HG03439 (cell line): ENCODE measurements around the gene DGUOK.
"Not testable (repeated sequence)": the region's sequence is repeated elsewhere in the genome, so short reads cannot be mapped to it uniquely, and the experiment has no call there.

ENCODE experiments used
- ATAC-seq: cut with Tn5 transposase; IDR thresholded peaks from one replicate; pipeline ENCODE4 v1.9.1; 2021; ENCODE audit warnings: mild to moderate bottlenecking, moderate library complexity; ENCODE audit not compliant: unreplicated experiment

DGUOK gene

DNA sequence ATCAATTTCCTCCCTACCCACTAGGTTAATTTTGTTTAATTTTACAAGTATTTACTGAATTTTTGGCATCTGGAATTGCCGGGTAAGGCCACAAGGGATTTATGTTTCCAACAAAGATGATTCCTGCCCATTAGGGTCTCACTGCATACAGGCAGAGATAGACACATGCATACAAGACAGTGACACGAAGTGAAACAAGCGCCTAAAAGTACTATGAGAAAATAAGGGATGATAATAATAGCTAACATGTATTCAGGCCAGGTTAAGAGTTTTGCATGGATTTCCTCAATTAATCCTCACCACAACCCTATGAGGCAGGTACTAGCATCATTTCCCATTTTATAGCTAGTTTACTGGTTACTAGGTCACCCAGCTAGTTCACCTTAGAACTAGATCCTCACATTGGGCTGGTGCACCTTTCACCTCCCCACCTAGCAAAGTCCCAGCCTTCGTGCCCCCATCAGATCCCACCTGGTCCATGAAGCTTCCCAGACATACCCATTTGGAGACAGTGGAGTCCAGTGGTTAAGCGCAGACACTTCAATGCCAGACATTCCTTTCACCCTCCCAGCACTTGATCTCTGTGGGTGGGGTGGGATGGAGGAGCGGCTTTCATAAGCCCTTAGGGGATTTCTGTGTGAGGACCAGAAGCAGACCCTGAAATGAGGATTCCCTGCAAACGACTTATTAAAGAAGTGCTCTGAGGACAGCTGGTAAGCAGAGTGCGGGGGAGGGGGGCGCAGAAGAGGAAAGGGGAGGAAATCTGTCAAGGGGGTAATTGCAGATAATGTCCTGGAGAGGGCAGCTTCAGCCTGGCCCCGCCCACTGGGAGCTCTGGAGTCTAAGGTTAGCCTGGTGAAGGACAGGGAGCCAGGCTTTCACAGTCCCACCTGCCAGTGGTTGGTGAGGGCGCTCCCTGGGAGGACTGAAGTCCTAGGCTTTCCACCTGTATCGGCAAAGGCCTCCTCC lies 5.8 kb upstream of the DGUOK start:
- ATAC-seq = no peak

DNA sequence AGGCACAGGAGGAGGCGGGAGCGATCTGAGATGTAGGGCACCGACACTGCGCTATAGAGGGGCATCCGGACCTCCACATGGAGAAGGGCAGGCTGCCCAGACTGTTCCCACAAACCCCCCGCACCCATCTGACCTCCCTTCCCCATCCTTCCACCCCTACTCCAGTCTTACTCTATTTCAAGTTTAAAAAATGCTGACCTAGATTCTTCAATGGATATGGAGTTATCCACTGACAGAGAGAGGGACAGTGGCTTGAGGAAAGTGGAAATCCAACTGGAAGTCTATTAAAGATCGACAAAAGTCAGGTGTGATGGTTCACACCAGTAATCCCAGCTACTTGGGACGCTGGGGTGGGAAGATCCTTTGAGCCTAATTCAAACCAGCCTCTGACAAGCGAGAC lies 5.1 kb upstream of the DGUOK start:
- no peak for ATAC-seq

DNA sequence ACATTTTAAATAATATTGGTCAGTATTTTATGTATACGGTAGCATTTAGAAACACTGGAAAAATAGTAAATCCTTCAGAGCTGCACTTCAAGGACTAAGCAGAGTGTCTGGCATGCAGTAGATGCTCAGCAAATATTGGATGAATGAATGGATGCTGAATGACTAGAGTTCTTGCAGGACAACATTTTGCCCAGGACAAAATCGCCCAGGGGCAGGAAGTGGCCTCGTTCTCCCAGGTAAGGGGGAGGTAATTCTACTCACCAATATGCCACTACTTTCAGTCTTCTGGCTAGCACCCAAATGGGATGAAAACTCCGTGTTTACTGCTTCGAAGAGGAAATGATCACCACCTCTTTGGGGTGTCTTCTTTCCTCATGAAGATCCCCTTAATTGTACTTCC lies 4.0 kb upstream of the DGUOK start:
- ATAC-seq = no peak

DNA sequence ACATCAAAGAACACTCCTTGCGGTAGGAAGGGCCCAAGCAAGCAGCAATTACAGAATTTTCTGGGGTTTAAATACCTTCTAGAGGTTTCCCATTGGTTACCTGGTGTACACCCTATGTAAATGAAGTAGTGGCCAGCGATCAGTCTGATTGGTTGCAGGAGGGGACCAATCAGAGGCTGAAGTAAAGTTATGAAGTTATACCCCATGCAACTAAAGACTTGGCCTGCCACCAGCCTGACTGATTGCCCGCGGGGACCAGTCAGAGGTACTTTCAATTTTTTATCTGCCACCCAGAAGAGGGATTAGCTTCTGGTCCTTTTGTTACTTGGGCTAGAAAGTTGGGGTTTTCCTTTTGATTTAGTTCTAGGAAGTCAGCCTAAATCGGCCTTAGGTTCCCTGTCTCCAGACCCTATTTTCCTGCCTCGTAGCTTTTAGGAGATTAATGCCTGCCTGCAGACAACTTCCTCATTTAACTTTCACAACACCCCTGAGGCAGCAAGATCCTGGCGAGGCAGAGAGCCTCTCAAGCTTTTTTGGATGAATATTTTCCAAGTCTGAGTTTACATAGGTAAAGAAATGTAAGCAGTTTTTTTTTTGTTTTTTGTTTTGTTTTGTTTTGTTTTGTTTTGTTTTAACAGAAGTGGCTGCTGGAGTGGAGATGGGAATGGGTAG lies 1.5 kb upstream of the DGUOK start:
- ATAC-seq = no peak

DNA sequence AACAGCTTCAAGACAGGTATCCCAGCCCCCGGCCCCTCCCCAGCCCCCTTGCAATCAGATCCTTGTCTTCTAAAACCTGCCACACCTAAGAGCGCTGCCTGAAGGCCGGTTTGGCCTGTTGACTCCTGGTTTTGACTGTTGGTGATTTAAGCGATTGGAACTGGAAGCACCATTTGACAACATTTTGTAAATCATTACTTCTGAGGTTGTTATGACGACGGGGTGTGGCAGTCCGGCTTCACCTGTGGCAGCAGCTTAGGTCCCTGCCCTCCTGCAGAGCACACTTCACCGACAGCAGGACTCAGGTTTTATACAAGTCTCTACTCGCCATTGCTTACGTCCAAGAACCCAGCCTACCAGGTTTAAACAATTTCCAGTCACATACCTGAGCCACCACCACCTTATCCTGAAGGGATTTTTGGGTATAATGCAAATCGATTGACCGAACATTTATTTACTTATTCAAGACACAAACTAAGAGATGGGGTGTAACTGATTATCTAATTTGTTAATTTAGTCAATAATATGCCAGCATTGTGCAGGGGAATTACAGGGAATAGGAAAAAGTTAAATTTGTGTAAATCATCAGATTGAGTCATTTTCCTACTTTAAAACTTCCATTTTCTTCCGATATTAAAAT lies 707 bp upstream of the DGUOK start:
- ATAC-seq = no peak

DNA sequence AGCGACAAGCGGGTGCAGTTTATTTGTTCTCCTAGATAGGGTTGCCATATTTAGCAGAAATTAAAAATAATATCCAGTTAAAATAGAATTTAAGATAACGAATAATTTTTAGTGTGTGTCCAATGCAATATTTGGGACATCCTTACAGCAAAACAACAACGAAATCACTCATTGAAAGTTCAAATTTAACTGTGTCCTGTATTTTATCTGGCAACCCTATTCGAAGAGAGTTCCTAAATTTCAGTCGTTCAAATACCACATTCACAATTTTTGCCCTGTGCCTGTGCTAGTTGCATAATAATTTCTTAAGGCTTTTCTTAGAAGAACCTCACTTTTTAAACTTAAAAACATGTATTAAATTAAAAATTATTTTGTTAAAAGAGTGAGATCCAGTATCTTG lies 664 bp downstream of the DGUOK start:
- no peak for ATAC-seq

DNA sequence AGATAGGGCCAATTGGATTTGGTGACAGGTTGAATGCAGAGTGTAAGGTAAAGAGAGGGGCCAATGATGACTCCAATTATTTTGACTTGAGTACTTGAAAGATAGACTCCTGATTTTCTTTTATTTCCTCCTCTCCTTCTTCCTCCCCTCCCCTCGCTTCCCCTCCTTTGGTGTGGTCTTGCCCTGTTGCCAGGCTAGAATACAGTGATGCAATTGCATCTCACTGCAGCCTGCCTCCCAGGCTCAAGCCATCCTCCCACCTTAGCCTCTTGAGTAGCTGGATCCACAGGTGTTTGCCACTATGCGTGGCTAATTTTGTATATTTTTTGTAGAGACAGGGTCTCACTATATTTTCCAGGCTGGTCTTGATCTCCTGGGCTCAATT lies 2.3 kb downstream of the DGUOK start:
- ATAC-seq = no peak

DNA sequence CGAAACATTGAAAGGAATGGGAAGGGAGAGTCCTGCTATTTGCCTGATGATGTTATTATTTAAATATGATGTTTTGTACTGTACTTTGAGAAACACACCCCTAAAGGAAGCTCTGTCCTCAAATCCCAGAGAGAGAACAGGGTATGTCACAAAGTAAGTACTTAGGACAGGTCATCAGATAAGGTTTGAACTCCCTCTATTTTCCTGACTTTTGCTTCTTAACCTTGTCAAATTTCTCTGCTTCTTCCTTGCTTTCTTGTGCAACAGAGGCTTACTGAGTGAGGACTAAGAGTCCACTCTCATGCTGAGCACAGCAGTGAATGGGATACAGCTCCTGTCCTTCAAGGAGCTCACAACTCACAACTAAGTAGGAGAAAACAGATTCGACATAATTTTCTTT lies 3.7 kb downstream of the DGUOK start:
- ATAC-seq = no peak

DNA sequence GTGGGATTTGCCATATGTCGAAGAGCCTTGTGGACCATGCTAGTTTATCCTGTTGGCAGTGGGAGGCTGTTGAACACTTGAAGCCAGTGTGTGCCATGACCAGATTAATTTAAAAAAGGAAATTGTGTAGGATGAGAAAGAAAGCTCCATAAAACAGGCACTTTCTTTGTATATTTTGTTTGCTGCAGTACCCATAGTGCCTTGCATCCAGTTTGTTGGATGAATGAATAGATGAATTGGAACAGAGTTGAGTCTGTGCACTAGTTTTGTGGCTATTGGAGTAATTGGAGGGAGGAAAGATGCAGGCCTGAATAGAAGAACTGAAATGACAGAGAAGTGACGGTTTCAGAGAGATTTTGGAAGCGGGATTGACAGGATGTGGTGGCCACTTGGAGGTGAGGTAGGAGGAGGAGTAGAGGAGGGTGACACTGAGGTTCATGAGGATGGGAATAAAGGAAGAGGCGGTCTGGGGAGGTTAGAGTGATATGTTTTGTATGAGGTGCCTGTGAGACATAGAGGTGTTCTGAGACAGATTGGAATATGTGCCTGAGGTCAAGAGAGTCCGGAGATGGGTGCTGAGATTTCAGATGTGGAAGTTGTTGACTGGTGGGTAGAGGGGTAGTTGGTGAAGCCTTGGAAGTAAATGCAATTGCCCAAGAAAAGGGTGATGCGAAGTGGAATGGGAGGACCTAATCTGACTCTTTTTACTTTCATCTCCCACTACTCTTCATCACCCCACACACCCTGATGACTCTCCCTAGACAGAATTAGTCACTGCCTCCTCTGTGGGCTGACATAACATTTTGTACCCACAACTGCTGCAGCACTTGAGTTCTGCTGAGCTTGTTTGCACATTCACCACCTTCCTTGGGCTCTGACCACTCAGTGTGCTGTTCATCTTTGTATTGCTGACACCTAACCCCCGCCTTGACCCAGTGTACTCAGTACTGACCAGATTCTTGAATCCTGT lies 5.1 kb downstream of the DGUOK start:
- ATAC-seq = no peak

DNA sequence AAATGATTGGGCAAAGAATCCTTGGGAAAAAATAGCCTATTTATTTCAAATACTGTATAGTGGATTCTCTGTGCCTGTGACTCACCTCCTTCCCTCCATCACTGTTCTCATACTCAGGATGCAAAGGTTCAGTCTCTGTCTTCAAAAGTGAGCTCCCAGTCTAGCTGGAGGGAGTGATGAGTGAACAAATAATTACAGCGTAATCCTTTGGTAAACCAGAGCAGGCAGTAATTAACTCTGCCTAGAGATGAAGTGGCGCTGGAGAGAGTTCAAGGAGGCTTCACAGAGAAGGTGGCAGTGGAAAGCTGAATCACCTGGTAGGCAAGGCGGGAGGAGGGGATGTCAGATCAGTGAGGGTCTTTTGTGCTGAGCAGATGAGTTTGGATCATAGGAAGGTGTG lies 6.5 kb downstream of the DGUOK start:
- no peak for ATAC-seq

DNA sequence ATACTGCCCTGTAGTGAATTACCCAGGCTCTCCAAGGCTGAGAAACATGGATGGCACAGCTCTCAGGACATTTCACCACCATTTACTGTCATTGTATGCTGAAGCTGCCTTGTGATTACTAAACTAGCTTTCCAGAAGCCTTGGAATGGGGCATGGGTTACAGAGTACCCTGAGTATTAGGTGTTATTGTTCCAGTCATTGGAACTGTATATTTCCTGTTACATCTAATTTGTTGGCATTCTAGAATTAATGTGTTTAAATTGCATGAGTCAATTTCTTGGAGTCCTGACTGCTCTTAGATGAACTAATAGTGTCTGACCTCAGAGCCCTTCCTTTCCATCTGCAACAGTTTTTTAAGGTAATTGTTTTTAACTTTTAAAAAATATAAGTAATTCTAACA lies 9.0 kb downstream of the DGUOK start:
- no peak for ATAC-seq

DNA sequence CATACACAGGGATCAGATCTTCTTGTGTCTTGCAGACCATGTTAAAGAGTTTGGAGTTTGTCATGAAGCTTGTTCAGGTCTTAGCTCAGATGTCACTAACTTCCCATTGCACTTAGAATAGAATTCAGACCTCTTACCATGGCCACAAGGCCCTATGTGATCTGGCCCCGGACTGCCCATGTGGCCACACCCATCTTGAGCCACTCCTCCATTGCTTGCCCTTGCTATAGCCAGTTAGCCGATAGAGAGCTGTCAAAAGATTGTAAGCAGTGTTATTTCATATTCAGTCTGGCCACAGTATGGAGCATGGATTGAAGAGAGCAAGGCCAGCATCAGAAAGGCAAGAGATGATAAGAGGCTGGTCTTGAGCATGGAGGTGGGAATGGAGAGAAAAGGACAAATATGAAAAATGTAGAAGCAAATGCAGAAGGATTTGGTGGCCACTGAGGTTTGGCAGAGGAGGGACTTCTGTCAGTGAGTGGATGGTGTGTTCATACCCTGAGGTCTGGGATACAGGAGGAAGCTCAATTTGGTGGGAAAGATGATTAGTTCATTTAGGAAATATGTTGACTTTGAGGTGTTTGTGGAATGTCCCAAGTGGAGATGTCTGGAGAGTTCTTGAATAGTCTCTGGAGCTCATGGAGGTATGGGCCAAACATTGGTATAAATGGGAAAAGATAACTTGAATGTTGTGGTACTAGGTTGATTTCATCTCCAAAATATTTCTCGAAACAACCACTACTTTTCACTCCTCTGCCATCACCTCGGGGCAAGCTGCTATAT lies 10.6 kb downstream of the DGUOK start:
- ATAC-seq = no peak

DNA sequence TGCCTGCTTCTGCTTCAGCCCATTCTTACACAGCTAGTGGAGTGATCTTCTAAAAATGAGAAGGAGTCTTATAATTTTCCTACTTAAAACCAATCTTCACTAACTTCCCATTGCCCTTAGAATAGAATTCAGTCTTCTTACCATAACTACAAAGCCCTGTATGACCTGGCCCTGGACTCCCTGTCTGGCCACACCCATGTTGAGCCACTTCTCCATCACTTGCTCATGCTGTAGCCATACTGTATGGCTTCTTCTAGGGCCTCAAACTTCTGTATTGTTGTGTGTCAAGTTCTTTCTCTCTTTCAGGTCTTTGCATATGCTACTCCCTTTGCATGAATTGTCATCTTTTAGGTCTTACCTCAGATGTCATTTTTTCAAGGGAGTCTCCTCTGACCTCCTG lies 11.2 kb downstream of the DGUOK start:
- ATAC-seq = no peak

DNA sequence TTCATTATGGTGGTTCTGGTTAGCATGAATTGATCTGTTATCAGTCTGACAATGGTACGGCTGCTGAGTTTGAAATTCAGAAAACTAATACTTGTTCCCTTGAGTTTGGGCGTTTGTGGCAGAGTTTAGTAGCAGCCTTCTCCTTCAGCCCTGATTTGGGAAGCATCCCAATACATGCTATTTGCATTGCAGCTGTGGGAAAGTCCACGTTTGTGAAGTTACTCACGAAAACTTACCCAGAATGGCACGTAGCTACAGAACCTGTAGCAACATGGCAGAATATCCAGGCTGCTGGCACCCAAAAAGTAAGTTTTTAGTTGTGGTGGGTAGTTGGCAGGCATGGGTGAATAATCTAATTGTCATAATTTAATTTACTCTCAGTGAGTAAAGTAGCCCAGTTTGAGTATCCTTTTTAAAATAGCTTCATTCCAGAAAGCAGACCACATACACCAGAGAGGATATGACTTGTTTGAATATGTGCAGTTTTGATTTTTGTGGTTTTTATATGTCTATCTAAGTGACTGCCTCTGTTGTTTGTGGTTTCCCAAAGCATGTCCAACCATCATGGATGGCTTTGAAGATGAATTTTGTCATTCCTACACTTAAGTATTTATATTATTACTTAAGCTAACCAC lies 12.2 kb downstream of the DGUOK start:
- no peak for ATAC-seq

DNA sequence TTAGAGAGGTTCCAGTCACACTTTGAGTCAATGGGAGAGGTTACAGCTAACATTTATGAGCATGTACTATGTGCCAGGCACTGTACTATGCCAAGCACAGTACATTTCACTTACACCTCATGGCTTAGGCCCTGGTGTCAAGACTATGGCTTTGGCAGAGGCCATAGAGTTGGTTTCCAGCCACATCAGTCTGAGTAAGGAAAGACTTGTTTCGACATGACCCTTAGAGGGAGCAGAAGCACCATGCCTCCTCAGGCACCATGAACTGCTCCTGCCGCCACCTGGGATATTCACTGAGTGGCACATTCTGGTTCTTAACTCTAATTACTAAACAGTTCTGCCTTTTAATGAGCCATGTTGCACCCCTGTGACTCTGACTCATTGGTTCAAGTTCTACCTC lies 12.7 kb downstream of the DGUOK start:
- ATAC-seq = no peak

DNA sequence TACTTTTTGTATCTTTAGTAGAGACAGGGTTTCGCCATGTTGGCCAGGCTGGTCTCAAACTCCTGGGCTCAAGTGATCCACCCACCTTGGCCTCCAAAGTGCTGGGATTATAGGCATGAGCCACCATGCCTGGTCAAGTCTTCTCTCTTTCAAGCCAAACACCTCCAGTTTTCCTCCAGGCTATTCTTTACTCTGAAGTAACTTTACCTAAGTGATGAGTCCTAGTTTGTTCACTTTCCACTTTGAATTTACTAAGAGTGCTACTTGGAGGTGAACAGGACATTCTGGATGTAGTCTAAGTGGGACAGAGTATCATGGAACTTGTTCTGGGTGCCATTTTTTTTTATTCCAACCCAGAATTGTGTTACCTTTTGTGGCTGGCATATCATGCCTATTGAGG lies 13.4 kb downstream of the DGUOK start:
- ATAC-seq = not testable (repeated sequence)

DNA sequence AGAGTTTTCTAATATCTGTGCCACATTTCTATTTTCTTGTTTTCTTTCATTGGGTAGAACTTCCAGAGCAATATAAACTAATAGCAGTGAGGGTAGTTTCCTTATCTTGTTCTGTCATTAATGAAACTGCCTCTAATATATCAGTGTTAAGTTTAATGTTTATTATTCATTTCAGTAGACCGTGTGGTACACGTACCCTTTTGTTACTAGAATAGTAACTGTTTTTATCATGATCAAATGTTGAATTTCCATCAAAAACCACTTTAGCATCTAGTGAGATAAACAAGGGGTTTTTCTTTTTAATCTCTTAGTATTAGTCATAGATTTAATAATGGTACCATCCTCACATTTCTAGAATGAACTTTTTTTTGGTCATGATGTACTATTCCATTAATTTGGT lies 16.0 kb downstream of the DGUOK start:
- ATAC-seq = no peak

DNA sequence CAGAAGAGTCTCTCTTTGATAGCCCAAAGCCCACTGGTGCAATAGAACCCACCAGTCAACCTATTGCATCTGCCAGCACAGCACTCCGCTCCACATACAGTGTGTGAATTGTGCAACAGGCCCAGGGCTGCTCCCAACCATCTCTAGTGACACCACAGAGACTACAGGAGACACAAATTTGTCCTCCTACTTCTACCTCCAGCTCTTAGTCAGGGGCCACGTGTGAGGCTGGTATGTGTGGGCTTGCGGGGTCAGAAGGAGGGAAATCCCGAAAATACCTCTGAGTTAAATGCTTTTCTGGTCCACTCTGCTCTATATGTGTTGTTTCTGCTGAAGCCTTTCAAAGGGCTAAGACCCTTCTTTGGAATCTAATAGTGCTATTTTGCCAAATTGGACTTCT lies 18.0 kb downstream of the DGUOK start:
- ATAC-seq = no peak

DNA sequence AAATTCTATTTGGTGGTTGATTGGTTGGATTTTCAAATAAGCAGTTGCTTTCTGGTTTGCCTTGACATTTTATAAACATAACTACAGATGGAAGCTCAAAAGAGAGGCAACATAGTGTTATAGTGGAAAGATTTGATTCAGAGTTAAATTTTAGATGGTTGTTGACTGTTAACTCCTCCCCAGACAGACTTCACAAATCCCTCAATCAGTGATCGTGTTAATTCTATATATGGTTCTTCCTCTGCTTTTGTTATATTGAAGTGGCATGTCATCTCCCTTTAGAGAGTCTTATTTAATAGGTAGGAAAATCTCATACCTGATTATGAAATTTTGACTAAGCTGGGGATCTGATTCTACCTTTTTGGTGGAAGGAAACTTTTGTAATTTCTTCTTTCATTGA lies 19.5 kb downstream of the DGUOK start:
- no peak for ATAC-seq

DNA sequence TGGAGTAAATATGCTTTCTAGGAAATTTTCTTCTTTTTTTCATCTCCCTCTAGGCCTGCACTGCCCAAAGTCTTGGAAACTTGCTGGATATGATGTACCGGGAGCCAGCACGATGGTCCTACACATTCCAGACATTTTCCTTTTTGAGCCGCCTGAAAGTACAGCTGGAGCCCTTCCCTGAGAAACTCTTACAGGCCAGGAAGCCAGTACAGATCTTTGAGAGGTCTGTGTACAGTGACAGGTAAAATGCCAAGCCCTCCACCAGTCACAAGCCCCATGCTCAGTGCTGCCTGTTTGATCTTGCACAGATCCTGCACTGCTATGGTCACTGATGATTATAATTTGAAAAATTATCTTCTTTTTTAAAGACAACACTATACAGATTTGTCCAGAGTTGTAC lies 20.0 kb downstream of the DGUOK start:
- ATAC-seq = no peak
